Head of caudate nucleus (tissue), 42 donors: ENCODE measurements around the gene CTSW.
A peak's percentile ranks its signal among the peaks of the same experiment; 100 is the strongest.

ENCODE experiments used
- DNase-seq, 42 donors: peaks; one replicate each; pipeline versions ENCODE4 v3.0.0 to v3.0.0-alpha.2; 2020 to 2021; ENCODE audit warnings: mixed read lengths in 7 of 42
- intact Hi-C: fragments of 100-400 bp; cut with DNase I; formaldehyde crosslinking; loops from one replicate; pipeline ENCODE4 v1.15.0; 2022

The CTSW gene

GRCh38 chr11:65854852-65855837, 24.5 kb upstream of the CTSW start:
- intact Hi-C loops = loop anchor here (5.0 kb wide), 1 partner anchor 37 kb away; the partner anchor contains the start of gene CCDC85B
- peak in 2 of 42 donors; percentile 10 to 20 for DNase-seq

GRCh38 chr11:65855927-65856363, 23.7 kb upstream of the CTSW start:
- DNase-seq = peak in 1 of 42 donors; percentile 23
- intact Hi-C loops = loop anchor here (5.0 kb wide), 1 partner anchor 36 kb away; the partner anchor contains the start of gene CCDC85B

GRCh38 chr11:65856689-65857499, 22.7 kb upstream of the CTSW start:
- intact Hi-C loops = loop anchor here (5.0 kb wide), 1 partner anchor 35 kb away; the partner anchor contains the start of gene CCDC85B
- DNase-seq = peak; percentile 63 to 92 (median 84)

GRCh38 chr11:65857500-65857852, 22.2 kb upstream of the CTSW start:
- DNase-seq = peak in 41 of 42 donors; percentile 39 to 86 (median 75)
- intact Hi-C loops = loop anchor here (5.0 kb wide), 1 partner anchor 35 kb away; the partner anchor contains the start of gene CCDC85B

- intact Hi-C loops = loop anchor here (5.0 kb wide), 1 partner anchor 34 kb away; the partner anchor contains the start of gene CCDC85B
- DNase-seq = peak; percentile 96 to 99 (median 98)
Measured at GRCh38 chr11:65857853-65858680, 21.6 kb upstream of the CTSW start, which contains the start of gene CFL1. Gene CFL1 (minus strand): TSS chr11:65858180. CDS start chr11:65858099, 81 bp downstream.

GRCh38 chr11:65858681-65859087, 21.0 kb upstream of the CTSW start:
- intact Hi-C loops = loop anchor here (5.0 kb wide), 1 partner anchor 34 kb away; the partner anchor contains the start of gene CCDC85B
- no peak for DNase-seq

GRCh38 chr11:65859095-65859811, 20.4 kb upstream of the CTSW start:
- DNase-seq = peak; percentile 96 to 100 (median 98)
- intact Hi-C loops = loop anchor here (5.0 kb wide), 1 partner anchor 33 kb away; the partner anchor contains the start of gene CCDC85B

- intact Hi-C loops = loop anchor here (5.0 kb wide), 2 partner anchors 32 to 102 kb away; partner anchors contain the start of genes CCDC85B and SART1
- DNase-seq = peak in 18 of 42 donors; percentile 26 to 66 (median 49)
Measured at GRCh38 chr11:65859812-65860277, 19.8 kb upstream of the CTSW start.

GRCh38 chr11:65860278-65861164, 19.1 kb upstream of the CTSW start, which contains the start of gene MUS81:
Gene MUS81 (plus strand): TSS chr11:65860433. CDS start chr11:65860754, 321 bp downstream.
- intact Hi-C loops = loop anchor here (5.0 kb wide), 1 partner anchor 102 kb away; the partner anchor contains the start of gene SART1
- peak; percentile 90 to 98 (median 95) for DNase-seq

- DNase-seq = peak in 4 of 42 donors; percentile 32 to 44 (median 33)
- intact Hi-C loops = loop anchor here (5.0 kb wide), 1 partner anchor 101 kb away; the partner anchor contains the start of gene SART1
Measured at GRCh38 chr11:65861165-65861505, 18.5 kb upstream of the CTSW start.

GRCh38 chr11:65861533-65862183, 18.0 kb upstream of the CTSW start:
- intact Hi-C loops = loop anchor here (5.0 kb wide), 1 partner anchor 101 kb away; the partner anchor contains the start of gene SART1
- peak in 1 of 42 donors; percentile 25 for DNase-seq

- DNase-seq = no peak
- intact Hi-C loops = loop anchor here (5.0 kb wide), 1 partner anchor 100 kb away; the partner anchor contains the start of gene SART1
Measured at GRCh38 chr11:65862191-65862735, 17.4 kb upstream of the CTSW start.

GRCh38 chr11:65862941-65863888, 16.4 kb upstream of the CTSW start:
- intact Hi-C loops = loop anchor here (5.0 kb wide), 1 partner anchor 99 kb away; the partner anchor contains the start of gene SART1
- DNase-seq = no peak
